IMR-90 (cell line): ENCODE data around the gene SLC4A1AP.

Experiments
- BHLHE40 ChIP-seq: fragments of 150-350 bp; IDR thresholded peaks from 2 replicates; pipeline ENCODE4 v1.6.1; 2016; ENCODE audit warnings: mild to moderate bottlenecking, low read depth, low read length
- TF ChIP-seq, protein P1 (sequence below): conservative IDR thresholded peaks from 2 replicates; pipeline ENCODE4 v1.5.1; 2012; ENCODE audit warnings: mild to moderate bottlenecking, low read depth, low read length, improper control_type of control experiment

DNA sequence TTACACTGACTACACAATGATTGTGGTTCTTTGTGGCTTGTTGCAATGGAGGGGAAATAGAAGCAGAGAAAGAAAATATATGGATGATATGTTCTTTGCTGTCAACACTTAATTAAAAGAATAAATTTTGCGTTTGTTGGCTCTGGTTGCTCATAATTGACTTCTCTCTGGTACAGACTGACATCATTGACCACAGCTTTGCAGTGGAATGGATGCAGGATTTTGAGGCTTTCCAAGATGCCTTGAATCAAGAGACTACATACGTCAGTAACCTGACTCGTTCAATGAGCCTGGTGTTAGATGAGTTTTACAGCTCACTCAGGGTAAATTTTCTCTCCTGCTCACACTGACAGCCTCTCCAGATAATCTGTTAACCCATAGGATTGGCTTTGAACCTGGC, 25.0 kb upstream of the SLC4A1AP start:
- TF ChIP-seq, protein P1, sequence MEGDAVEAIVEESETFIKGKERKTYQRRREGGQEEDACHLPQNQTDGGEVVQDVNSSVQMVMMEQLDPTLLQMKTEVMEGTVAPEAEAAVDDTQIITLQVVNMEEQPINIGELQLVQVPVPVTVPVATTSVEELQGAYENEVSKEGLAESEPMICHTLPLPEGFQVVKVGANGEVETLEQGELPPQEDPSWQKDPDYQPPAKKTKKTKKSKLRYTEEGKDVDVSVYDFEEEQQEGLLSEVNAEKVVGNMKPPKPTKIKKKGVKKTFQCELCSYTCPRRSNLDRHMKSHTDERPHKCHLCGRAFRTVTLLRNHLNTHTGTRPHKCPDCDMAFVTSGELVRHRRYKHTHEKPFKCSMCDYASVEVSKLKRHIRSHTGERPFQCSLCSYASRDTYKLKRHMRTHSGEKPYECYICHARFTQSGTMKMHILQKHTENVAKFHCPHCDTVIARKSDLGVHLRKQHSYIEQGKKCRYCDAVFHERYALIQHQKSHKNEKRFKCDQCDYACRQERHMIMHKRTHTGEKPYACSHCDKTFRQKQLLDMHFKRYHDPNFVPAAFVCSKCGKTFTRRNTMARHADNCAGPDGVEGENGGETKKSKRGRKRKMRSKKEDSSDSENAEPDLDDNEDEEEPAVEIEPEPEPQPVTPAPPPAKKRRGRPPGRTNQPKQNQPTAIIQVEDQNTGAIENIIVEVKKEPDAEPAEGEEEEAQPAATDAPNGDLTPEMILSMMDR = no peak
- no peak for TF ChIP-seq BHLHE40
